ENCODE results near the gene HM13. TPM values are rescaled to one million over a fixed set of nuclear protein-coding genes. Genes with fewer than 3 reads are reported as not detected.

HM13 gene
- total and polyA plus RNA-seq, 2 of the 13 experiments (the other 11 are each of a cell fraction or from before 2014, with no cell fraction given): 118 to 243 TPM

DNA sequence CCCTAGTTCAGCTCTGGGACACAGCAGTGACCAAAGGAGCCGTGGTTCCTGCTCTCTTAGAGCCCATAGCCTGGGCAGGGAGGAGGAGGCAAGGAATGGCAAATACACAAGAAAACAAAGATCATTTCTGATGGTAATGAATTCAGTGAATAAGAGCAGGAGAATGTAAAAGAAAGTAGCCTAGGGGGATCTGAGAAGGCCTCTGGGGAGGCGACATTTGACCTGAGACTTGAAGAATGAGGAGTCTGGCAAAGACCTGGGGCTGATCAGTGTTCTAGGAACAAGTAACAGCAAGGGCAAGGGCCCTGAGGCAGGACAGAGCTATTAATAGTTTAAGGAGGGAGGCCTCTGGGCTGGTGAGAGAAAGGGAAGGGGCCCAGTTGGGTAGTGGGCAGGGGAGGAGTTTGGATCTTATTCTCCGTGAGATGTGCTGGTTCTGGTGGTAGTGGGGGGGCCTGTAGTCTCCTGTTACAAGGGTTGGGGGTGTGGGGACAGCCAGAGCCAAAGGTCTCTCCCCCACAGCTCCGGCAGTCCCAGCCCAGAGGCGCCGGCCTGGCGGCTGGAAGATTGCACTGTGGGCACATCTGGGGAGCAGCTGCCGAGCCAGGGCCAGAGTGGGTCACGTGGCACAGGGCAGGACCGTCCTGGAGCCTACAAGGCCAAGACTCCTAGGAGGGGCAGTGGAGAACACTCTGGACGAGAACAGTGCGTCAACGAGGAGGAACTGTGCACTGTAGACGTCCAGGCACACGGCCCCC is 81.6 kb downstream of the HM13 start (continued):
- peak; percentile 14 for TF ChIP-seq SPEN (CRISPR knock-in tag; IDR thresholded peaks at IDR 0.05; ENCODE audit: low read depth)
- TF ChIP-seq RFXANK (CRISPR knock-in tag; IDR thresholded peaks at IDR 0.05): no peak
- TF ChIP-seq ZNF335 (CRISPR knock-in tag; IDR thresholded peaks at IDR 0.05): no peak
- no peak for TF ChIP-seq TBL1XR1 (IDR thresholded peaks at IDR 0.05; ENCODE audit: borderline replicate concordance, low read length, partially characterized antibody)
- 0 out of 2 replicates have a peak, but pooled peaks have one; percentile 52 for TF ChIP-seq ZNF749 (CRISPR knock-in tag; IDR thresholded peaks at IDR 0.05; ENCODE audit: borderline replicate concordance)
- no peak for TF ChIP-seq KLF12 (CRISPR knock-in tag; IDR thresholded peaks at IDR 0.05; ENCODE audit: borderline replicate concordance)
- no peak for TF ChIP-seq PRPF4 (IDR thresholded peaks at IDR 0.05; ENCODE audit: low read depth, low read length, poor library complexity, severe bottlenecking)
- TF ChIP-seq, protein P1, sequence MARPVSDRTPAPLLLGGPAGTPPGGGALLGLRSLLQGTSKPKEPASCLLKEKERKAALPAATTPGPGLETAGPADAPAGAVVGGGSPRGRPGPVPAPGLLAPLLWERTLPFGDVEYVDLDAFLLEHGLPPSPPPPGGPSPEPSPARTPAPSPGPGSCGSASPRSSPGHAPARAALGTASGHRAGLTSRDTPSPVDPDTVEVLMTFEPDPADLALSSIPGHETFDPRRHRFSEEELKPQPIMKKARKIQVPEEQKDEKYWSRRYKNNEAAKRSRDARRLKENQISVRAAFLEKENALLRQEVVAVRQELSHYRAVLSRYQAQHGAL (CRISPR knock-in tag; IDR thresholded peaks at IDR 0.05; ENCODE audit: not compliant biosample characterization): peak; percentile 55
- no peak for TF ChIP-seq ZNF235 (CRISPR knock-in tag; IDR thresholded peaks at IDR 0.05; ENCODE audit: borderline replicate concordance)
- TF ChIP-seq THAP7 (CRISPR knock-in tag; IDR thresholded peaks at IDR 0.05): 0 out of 2 replicates have a peak, but pooled peaks have one; percentile 58
- TF ChIP-seq ZFP36 (IDR thresholded peaks at IDR 0.05; ENCODE audit: borderline replicate concordance, low read depth, low read length, partially characterized antibody): no peak
- 0 out of 2 replicates have a peak, but pooled peaks have one; percentile 7 for TF ChIP-seq ZNF33B (CRISPR knock-in tag; IDR thresholded peaks at IDR 0.05)
- TF ChIP-seq, protein P2, sequence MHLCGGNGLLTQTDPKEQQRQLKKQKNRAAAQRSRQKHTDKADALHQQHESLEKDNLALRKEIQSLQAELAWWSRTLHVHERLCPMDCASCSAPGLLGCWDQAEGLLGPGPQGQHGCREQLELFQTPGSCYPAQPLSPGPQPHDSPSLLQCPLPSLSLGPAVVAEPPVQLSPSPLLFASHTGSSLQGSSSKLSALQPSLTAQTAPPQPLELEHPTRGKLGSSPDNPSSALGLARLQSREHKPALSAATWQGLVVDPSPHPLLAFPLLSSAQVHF (CRISPR knock-in tag; IDR thresholded peaks at IDR 0.05): no peak
- no peak for TF ChIP-seq SP2 (CRISPR knock-in tag; IDR thresholded peaks at IDR 0.05)
- TF ChIP-seq HDAC6 (IDR thresholded peaks at IDR 0.05; ENCODE audit: low read depth, low read length): no peak
- TF ChIP-seq, protein P3, sequence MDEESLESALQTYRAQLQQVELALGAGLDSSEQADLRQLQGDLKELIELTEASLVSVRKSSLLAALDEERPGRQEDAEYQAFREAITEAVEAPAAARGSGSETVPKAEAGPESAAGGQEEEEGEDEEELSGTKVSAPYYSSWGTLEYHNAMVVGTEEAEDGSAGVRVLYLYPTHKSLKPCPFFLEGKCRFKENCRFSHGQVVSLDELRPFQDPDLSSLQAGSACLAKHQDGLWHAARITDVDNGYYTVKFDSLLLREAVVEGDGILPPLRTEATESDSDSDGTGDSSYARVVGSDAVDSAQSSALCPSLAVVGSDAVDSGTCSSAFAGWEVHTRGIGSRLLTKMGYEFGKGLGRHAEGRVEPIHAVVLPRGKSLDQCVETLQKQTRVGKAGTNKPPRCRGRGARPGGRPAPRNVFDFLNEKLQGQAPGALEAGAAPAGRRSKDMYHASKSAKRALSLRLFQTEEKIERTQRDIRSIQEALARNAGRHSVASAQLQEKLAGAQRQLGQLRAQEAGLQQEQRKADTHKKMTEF (CRISPR knock-in tag; IDR thresholded peaks at IDR 0.05): no peak
- no peak for TF ChIP-seq ZNF18 (CRISPR knock-in tag; IDR thresholded peaks at IDR 0.05; ENCODE audit: insufficient replicate concordance)
- TF ChIP-seq ZNF83 (CRISPR knock-in tag; IDR thresholded peaks at IDR 0.05; ENCODE audit: borderline replicate concordance): no peak
- TF ChIP-seq, protein P4, sequence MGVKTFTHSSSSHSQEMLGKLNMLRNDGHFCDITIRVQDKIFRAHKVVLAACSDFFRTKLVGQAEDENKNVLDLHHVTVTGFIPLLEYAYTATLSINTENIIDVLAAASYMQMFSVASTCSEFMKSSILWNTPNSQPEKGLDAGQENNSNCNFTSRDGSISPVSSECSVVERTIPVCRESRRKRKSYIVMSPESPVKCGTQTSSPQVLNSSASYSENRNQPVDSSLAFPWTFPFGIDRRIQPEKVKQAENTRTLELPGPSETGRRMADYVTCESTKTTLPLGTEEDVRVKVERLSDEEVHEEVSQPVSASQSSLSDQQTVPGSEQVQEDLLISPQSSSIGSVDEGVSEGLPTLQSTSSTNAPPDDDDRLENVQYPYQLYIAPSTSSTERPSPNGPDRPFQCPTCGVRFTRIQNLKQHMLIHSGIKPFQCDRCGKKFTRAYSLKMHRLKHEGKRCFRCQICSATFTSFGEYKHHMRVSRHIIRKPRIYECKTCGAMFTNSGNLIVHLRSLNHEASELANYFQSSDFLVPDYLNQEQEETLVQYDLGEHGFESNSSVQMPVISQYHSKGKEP (CRISPR knock-in tag; IDR thresholded peaks at IDR 0.05): no peak
- TF ChIP-seq XBP1 (CRISPR knock-in tag; IDR thresholded peaks at IDR 0.05): no peak
- no peak for TF ChIP-seq ZNF234 (CRISPR knock-in tag; conservative IDR thresholded peaks at IDR 0.05)
- 0 out of 2 replicates have a peak, but pooled peaks have one; percentile 71 for TF ChIP-seq ZNF180 (CRISPR knock-in tag; IDR thresholded peaks at IDR 0.05; ENCODE audit: borderline replicate concordance, low read depth)

Data from HepG2 (cell line).